GM21423 (cell line): ENCODE measurements around the gene STX18.
"Not testable (repeated sequence)": the region's sequence is repeated elsewhere in the genome, so short reads cannot be mapped to it uniquely, and the experiment has no call there.

Source experiments
- ATAC-seq: cut with Tn5 transposase; IDR thresholded peaks from one replicate; pipeline ENCODE4 v1.9.1; 2021; ENCODE audit warnings: mild to moderate bottlenecking, moderate library complexity; ENCODE audit not compliant: unreplicated experiment

The STX18 gene

GRCh38 chr4:4558881-4559280 lies 17.0 kb upstream of the STX18 start:
- ATAC-seq, result no peak

- ATAC-seq, result no peak
Observed at GRCh38 chr4:4555916-4556315, 14.1 kb upstream of the STX18 start.

- no peak for ATAC-seq
Observed at GRCh38 chr4:4554234-4554633, 12.4 kb upstream of the STX18 start.

- ATAC-seq, result not testable (repeated sequence)
Observed at GRCh38 chr4:4552042-4552441, 10.2 kb upstream of the STX18 start.

GRCh38 chr4:4550161-4550560 lies 8.3 kb upstream of the STX18 start:
- not testable (repeated sequence) for ATAC-seq

GRCh38 chr4:4549534-4549933 lies 7.7 kb upstream of the STX18 start:
- no peak for ATAC-seq

- ATAC-seq, result no peak
Observed at GRCh38 chr4:4542774-4543485, 1.1 kb upstream of the STX18 start.

- ATAC-seq, result peak; percentile 45
Observed at GRCh38 chr4:4541040-4541631, 712 bp downstream of the STX18 start.

GRCh38 chr4:4539481-4539880 lies 2.4 kb downstream of the STX18 start:
- no peak for ATAC-seq

GRCh38 chr4:4535590-4535989 lies 6.3 kb downstream of the STX18 start:
- ATAC-seq, result no peak

GRCh38 chr4:4534515-4535145 lies 7.2 kb downstream of the STX18 start:
- ATAC-seq, result no peak

- ATAC-seq, result peak; percentile 55
Observed at GRCh38 chr4:4533461-4534169, 8.2 kb downstream of the STX18 start.

- ATAC-seq, result no peak
Observed at GRCh38 chr4:4532371-4533154, 9.3 kb downstream of the STX18 start.

GRCh38 chr4:4529392-4529791 lies 12.5 kb downstream of the STX18 start:
- ATAC-seq, result no peak

GRCh38 chr4:4526401-4526800 lies 15.4 kb downstream of the STX18 start:
- ATAC-seq, result no peak

GRCh38 chr4:4524364-4524763 lies 17.5 kb downstream of the STX18 start:
- ATAC-seq, result peak; percentile 97

GRCh38 chr4:4521731-4522130 lies 20.1 kb downstream of the STX18 start:
- no peak for ATAC-seq

GRCh38 chr4:4521136-4521535 lies 20.7 kb downstream of the STX18 start:
- no peak for ATAC-seq

GRCh38 chr4:4519297-4519894 lies 22.5 kb downstream of the STX18 start:
- no peak for ATAC-seq

- no peak for ATAC-seq
Observed at GRCh38 chr4:4518747-4519146, 23.1 kb downstream of the STX18 start.
